ENCODE results near the gene PLPPR1.

The PLPPR1 gene

GRCh38 chr9:101063192-101063591 is 34.7 kb downstream of the PLPPR1 start:
- Histone ChIP-seq H2AFZ (ENCODE audit: low read depth, low read length) (no peak overlapping the region), H3K36me3 (ENCODE audit: insufficient read depth, low read length) (no peaks in the 10 kb centered on the region)

DNA sequence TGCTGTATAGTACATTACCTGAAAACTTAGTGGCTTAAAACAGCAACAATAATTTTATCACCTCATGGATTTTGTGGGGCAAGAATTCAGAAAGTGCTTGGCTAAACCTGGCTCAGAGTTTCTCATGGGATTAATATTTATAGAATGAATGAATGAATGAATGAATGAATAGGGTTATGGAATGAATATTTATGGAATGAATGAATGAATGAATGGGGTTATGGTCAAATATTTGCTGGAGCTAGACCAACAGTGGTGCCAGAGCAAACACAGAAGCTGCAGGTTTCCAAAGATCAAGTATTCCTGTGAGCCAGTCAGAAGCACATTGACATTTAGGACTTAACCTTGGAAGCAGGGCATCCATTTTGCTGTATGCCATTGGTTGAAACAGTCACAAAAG is 35.7 kb downstream of the PLPPR1 start:
- no peaks in the 10 kb centered on the region for H3K36me3 ChIP-seq (ENCODE audit: insufficient read depth, low read length)
- no peaks in the 10 kb centered on the region for H3K9me3 ChIP-seq (ENCODE audit: low read length)
- no peak overlapping the region for H3K4me3 ChIP-seq (ENCODE audit: low read length)
- no peaks in the 10 kb centered on the region for H3K4me1 ChIP-seq (ENCODE audit: insufficient read depth, low read length)
- no peak overlapping the region for H2AFZ ChIP-seq (ENCODE audit: low read depth, low read length)
- H3K27me3 ChIP-seq (ENCODE audit: insufficient read depth, low read length), result no peaks in the 10 kb centered on the region

More at GRCh38 chr9:101063192-101063591, 34.7 kb downstream of the PLPPR1 start:
- Histone ChIP-seq H3K27me3 (ENCODE audit: insufficient read depth, low read length) (no peaks in the 10 kb centered on the region), H3K4me3 (ENCODE audit: low read length) (no peak overlapping the region), H3K4me1 (ENCODE audit: insufficient read depth, low read length) (no peaks in the 10 kb centered on the region), H3K9me3 (ENCODE audit: low read length) (no peaks in the 10 kb centered on the region)

GRCh38 chr9:101065930-101066329 is 37.4 kb downstream of the PLPPR1 start:
- Histone ChIP-seq H3K4me1 (ENCODE audit: insufficient read depth, low read length) (no peaks in the 10 kb centered on the region), H3K9me3 (ENCODE audit: low read length) (no peaks in the 10 kb centered on the region), H3K27me3 (ENCODE audit: insufficient read depth, low read length) (no peaks in the 10 kb centered on the region), H3K4me3 (ENCODE audit: low read length) (no peak overlapping the region), H3K36me3 (ENCODE audit: insufficient read depth, low read length) (no peaks in the 10 kb centered on the region), H2AFZ (ENCODE audit: low read depth, low read length) (no peak overlapping the region)

DNA sequence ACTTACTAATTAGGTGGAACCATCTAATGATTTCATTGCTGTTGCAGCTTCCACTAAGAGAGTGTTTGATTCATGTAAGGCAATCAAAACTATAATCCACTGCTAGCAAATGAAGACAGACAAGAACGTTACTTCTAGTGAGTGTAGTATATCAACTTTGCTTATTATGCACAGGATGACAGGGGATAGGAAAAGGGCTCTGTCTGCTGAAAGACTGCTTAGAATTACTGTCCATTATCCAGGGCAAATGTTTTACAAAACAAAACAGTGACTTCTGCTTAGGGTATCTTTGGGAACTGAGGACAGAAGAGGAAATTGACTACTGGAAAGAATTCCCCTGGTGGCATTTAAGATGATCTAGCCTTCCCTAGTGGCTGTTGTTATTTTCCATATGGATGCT is 40.2 kb downstream of the PLPPR1 start:
- Histone ChIP-seq H3K9me3 (ENCODE audit: low read length) (no peaks in the 10 kb centered on the region), H3K27me3 (ENCODE audit: insufficient read depth, low read length) (no peaks in the 10 kb centered on the region), H3K4me1 (ENCODE audit: insufficient read depth, low read length) (no peaks in the 10 kb centered on the region), H3K4me3 (ENCODE audit: low read length) (no peak overlapping the region), H2AFZ (ENCODE audit: low read depth, low read length) (no peak overlapping the region), H3K36me3 (ENCODE audit: insufficient read depth, low read length) (no peaks in the 10 kb centered on the region)

- Histone ChIP-seq H2AFZ (ENCODE audit: low read depth, low read length) (no peak overlapping the region), H3K4me3 (ENCODE audit: low read length) (no peak overlapping the region), H3K27me3 (ENCODE audit: insufficient read depth, low read length) (no peaks in the 10 kb centered on the region), H3K4me1 (ENCODE audit: insufficient read depth, low read length) (no peaks in the 10 kb centered on the region), H3K9me3 (ENCODE audit: low read length) (no peaks in the 10 kb centered on the region), H3K36me3 (ENCODE audit: insufficient read depth, low read length) (no peaks in the 10 kb centered on the region)
Measured at GRCh38 chr9:101072259-101072658, 43.7 kb downstream of the PLPPR1 start.

- H3K4me1 ChIP-seq (ENCODE audit: insufficient read depth, low read length), result no peaks in the 10 kb centered on the region
- no peak overlapping the region for H2AFZ ChIP-seq (ENCODE audit: low read depth, low read length)
- no peaks in the 10 kb centered on the region for H3K36me3 ChIP-seq (ENCODE audit: insufficient read depth, low read length)
- no peaks in the 10 kb centered on the region for H3K27me3 ChIP-seq (ENCODE audit: insufficient read depth, low read length)
- no peaks in the 10 kb centered on the region for H3K9me3 ChIP-seq (ENCODE audit: low read length)
- H3K4me3 ChIP-seq (ENCODE audit: low read length), result no peak overlapping the region
Measured at GRCh38 chr9:101073122-101073521, 44.6 kb downstream of the PLPPR1 start.

DNA sequence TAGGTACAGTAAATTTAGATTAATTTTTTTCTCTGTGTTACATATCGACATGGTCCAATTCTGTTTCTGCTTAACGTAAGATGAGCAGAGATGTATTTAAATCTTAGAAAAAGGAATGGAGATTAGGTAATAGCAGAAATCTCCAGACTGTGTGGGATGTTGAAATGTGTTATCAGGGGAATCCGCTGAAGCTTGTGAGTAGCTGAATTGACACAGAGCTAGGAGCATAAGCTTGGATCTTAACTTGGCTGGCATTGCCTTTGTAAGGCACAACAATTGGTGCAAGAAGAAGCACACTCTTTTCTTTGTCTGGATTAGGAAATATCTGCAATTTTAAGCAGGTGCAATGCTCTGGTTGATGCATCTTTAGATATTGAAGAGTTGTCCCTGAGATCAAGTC is 53.1 kb downstream of the PLPPR1 start:
- Histone ChIP-seq H3K4me1 (ENCODE audit: insufficient read depth, low read length) (no peaks in the 10 kb centered on the region), H2AFZ (ENCODE audit: low read depth, low read length) (no peak overlapping the region), H3K4me3 (ENCODE audit: low read length) (no peak overlapping the region), H3K27me3 (ENCODE audit: insufficient read depth, low read length) (no peaks in the 10 kb centered on the region), H3K9me3 (ENCODE audit: low read length) (no peaks in the 10 kb centered on the region), H3K36me3 (ENCODE audit: insufficient read depth, low read length) (no peaks in the 10 kb centered on the region)

GRCh38 chr9:101083448-101084202 is 55.1 kb downstream of the PLPPR1 start:
- Histone ChIP-seq H3K36me3 (ENCODE audit: insufficient read depth, low read length) (no peaks in the 10 kb centered on the region), H2AFZ (ENCODE audit: low read depth, low read length) (no peak overlapping the region), H3K27me3 (ENCODE audit: insufficient read depth, low read length) (no peaks in the 10 kb centered on the region), H3K4me1 (ENCODE audit: insufficient read depth, low read length) (peaks cover 3% of the 10 kb centered on the region), H3K4me3 (ENCODE audit: low read length) (no peak overlapping the region), H3K9me3 (ENCODE audit: low read length) (no peaks in the 10 kb centered on the region)

- no peaks in the 10 kb centered on the region for H3K36me3 ChIP-seq (ENCODE audit: insufficient read depth, low read length)
- H2AFZ ChIP-seq (ENCODE audit: low read depth, low read length), result no peak overlapping the region
- H3K4me3 ChIP-seq (ENCODE audit: low read length), result no peak overlapping the region
- H3K9me3 ChIP-seq (ENCODE audit: low read length), result no peaks in the 10 kb centered on the region
- H3K27me3 ChIP-seq (ENCODE audit: insufficient read depth, low read length), result no peaks in the 10 kb centered on the region
- peaks cover 3% of the 10 kb centered on the region for H3K4me1 ChIP-seq (ENCODE audit: insufficient read depth, low read length)
Measured at GRCh38 chr9:101087426-101087825, 58.9 kb downstream of the PLPPR1 start.

GRCh38 chr9:101092922-101093321 is 64.4 kb downstream of the PLPPR1 start:
- Histone ChIP-seq H3K4me1 (ENCODE audit: insufficient read depth, low read length) (no peaks in the 10 kb centered on the region), H3K9me3 (ENCODE audit: low read length) (no peaks in the 10 kb centered on the region), H3K27me3 (ENCODE audit: insufficient read depth, low read length) (no peaks in the 10 kb centered on the region), H2AFZ (ENCODE audit: low read depth, low read length) (no peak overlapping the region), H3K4me3 (ENCODE audit: low read length) (no peak overlapping the region), H3K36me3 (ENCODE audit: insufficient read depth, low read length) (no peaks in the 10 kb centered on the region)

DNA sequence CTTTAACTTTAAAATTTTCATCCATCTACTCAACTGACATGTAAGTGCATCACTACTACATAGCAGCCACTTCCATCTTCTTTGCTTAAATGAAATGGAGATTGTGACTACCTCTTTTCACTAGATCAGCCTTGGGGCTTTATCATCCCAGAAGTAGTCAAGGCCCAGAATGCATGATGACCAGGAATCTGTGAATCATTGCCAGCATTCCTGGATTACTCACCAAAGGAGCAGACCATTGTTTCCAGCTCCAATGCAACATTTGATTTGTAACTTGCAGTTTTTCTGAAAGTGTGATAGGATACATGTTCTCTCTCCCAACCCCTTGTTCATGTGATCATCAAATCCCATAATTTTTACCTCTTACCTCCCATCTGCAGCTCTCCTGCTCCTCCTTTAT is 65.1 kb downstream of the PLPPR1 start:
- peaks cover 3% of the 10 kb centered on the region for H3K4me1 ChIP-seq (ENCODE audit: insufficient read depth, low read length)
- H3K9me3 ChIP-seq (ENCODE audit: low read length), result no peaks in the 10 kb centered on the region
- H3K36me3 ChIP-seq (ENCODE audit: insufficient read depth, low read length), result no peaks in the 10 kb centered on the region
- H2AFZ ChIP-seq (ENCODE audit: low read depth, low read length), result no peak overlapping the region
- no peaks in the 10 kb centered on the region for H3K27me3 ChIP-seq (ENCODE audit: insufficient read depth, low read length)
- H3K4me3 ChIP-seq (ENCODE audit: low read length), result no peak overlapping the region

- Histone ChIP-seq H3K4me3 (ENCODE audit: low read length) (no peak overlapping the region), H2AFZ (ENCODE audit: low read depth, low read length) (no peak overlapping the region), H3K9me3 (ENCODE audit: low read length) (no peaks in the 10 kb centered on the region), H3K36me3 (ENCODE audit: insufficient read depth, low read length) (no peaks in the 10 kb centered on the region), H3K27me3 (ENCODE audit: insufficient read depth, low read length) (no peaks in the 10 kb centered on the region), H3K4me1 (ENCODE audit: insufficient read depth, low read length) (peaks cover 4% of the 10 kb centered on the region)
Measured at GRCh38 chr9:101094686-101095085, 66.2 kb downstream of the PLPPR1 start.

DNA sequence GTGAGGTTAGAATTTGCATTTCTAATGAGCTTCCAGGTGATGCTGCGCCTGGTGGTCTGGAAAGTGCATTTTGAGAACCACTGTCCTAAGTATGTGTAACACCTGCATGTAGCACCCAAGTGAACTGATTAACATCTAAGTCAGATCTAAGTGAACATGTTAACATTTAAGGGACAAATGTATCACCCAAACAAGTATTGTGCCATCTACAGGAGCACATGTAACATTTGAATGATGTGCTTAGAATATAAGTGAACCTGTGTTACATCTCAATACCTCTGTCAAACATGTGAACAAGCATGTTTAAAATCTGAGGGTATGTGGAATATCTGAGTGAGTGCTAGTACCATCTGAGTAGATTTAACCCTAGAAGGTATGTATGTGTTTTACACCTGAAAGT is 68.7 kb downstream of the PLPPR1 start:
- peaks cover 4% of the 10 kb centered on the region for H3K4me1 ChIP-seq (ENCODE audit: insufficient read depth, low read length)
- H2AFZ ChIP-seq (ENCODE audit: low read depth, low read length), result no peak overlapping the region
- H3K36me3 ChIP-seq (ENCODE audit: insufficient read depth, low read length), result no peaks in the 10 kb centered on the region
- no peak overlapping the region for H3K4me3 ChIP-seq (ENCODE audit: low read length)
- no peaks in the 10 kb centered on the region for H3K27me3 ChIP-seq (ENCODE audit: insufficient read depth, low read length)
- H3K9me3 ChIP-seq (ENCODE audit: low read length), result no peaks in the 10 kb centered on the region

- Histone ChIP-seq H2AFZ (ENCODE audit: low read depth, low read length) (no peak overlapping the region), H3K9me3 (ENCODE audit: low read length) (no peaks in the 10 kb centered on the region), H3K27me3 (ENCODE audit: insufficient read depth, low read length) (no peaks in the 10 kb centered on the region), H3K4me1 (ENCODE audit: insufficient read depth, low read length) (peaks cover 4% of the 10 kb centered on the region), H3K36me3 (ENCODE audit: insufficient read depth, low read length) (no peaks in the 10 kb centered on the region), H3K4me3 (ENCODE audit: low read length) (no peak overlapping the region)
Measured at GRCh38 chr9:101098392-101098791, 69.9 kb downstream of the PLPPR1 start.
